Rectal smooth muscle tissue (tissue), 1 donor: ENCODE measurements around the gene CIITA.
"Not testable (repeated sequence)": the region's sequence is repeated elsewhere in the genome, so short reads cannot be mapped to it uniquely, and the experiment has no call there.

Experiments used
- H3K27ac ChIP-seq: one replicate; pipeline ENCODE4 v1.7.0; 2013; ENCODE audit warnings: low read depth, low read length, inconsistent platforms
- H3K27me3 ChIP-seq: one replicate; pipeline ENCODE4 v1.7.0; 2013; ENCODE audit warnings: low read length; ENCODE audit not compliant: control insufficient read depth, insufficient read depth
- H3K36me3 ChIP-seq: one replicate; pipeline ENCODE4 v1.7.0; 2013; ENCODE audit warnings: low read length; ENCODE audit not compliant: control insufficient read depth, insufficient read depth
- H3K4me1 ChIP-seq: one replicate; pipeline ENCODE4 v1.7.0; 2013; ENCODE audit warnings: low read length; ENCODE audit not compliant: control insufficient read depth, insufficient read depth
- H3K4me3 ChIP-seq: one replicate; pipeline ENCODE4 v1.7.0; 2013; ENCODE audit warnings: low read length
- H3K9ac ChIP-seq: one replicate; pipeline ENCODE4 v1.7.0; 2013; ENCODE audit warnings: low read length

The CIITA gene

DNA sequence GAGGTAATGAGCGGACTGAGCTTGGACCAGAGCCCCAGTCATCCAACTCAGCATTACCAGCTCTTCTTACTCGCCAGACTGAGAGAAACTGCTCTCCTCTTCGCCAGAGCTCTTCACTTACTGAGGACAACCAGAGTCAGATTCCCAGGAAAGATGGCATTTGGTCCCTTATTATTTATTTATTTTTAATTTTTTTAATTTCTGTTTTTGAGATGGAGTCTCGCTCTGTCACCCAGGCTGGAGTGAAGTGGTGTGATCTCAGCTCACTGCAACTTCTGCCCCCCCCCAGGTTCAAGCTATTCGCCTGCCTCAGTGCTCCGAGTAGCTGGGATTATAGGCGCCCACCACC, 42.0 kb downstream of the CIITA start:
- Histone ChIP-seq H3K27me3 (no peaks in the 10 kb centered on the region), H3K9ac (no peak overlapping the region), H3K4me1 (peaks cover 13% of the 10 kb centered on the region), H3K4me3 (no peak overlapping the region), H3K27ac (no peak overlapping the region), H3K36me3 (no peaks in the 10 kb centered on the region)

DNA sequence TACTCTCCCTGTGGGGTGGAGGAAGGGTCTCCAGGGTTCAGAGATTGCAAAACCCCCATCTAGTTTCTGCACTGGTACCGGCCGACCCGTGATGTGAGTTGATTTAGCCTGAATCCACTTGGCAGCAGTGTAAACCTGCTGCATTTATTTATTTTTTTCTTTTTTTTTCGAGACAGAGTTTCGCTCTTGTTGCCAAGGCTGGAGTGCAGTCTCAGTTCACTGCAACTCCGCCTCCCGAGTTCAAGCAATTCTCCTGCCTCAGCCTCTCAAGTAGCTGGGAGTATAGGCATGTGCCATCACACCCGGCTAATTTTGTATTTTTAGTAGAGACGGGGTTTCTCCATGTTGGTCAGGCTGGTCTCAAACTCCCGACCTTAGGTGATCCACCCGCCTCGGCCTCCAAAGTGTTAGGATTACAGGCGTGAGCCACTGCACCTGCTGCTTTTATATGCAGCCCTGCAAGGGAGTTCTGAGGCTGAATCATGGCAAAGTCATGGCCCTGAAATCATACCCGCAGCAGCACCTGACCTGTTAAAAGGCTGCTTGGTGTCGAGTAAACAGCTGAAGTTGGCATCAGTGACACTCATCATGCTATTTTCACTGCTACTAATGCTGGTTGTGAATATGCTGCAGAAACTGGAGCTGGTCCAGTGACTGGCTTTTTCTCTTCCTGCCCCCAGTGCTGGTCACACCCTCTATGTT, 43.9 kb downstream of the CIITA start:
- H3K27ac ChIP-seq = no peak overlapping the region
- no peak overlapping the region for H3K4me3 ChIP-seq
- no peak overlapping the region for H3K9ac ChIP-seq
- peaks cover 13% of the 10 kb centered on the region for H3K4me1 ChIP-seq
- H3K36me3 ChIP-seq = no peaks in the 10 kb centered on the region
- no peaks in the 10 kb centered on the region for H3K27me3 ChIP-seq

DNA sequence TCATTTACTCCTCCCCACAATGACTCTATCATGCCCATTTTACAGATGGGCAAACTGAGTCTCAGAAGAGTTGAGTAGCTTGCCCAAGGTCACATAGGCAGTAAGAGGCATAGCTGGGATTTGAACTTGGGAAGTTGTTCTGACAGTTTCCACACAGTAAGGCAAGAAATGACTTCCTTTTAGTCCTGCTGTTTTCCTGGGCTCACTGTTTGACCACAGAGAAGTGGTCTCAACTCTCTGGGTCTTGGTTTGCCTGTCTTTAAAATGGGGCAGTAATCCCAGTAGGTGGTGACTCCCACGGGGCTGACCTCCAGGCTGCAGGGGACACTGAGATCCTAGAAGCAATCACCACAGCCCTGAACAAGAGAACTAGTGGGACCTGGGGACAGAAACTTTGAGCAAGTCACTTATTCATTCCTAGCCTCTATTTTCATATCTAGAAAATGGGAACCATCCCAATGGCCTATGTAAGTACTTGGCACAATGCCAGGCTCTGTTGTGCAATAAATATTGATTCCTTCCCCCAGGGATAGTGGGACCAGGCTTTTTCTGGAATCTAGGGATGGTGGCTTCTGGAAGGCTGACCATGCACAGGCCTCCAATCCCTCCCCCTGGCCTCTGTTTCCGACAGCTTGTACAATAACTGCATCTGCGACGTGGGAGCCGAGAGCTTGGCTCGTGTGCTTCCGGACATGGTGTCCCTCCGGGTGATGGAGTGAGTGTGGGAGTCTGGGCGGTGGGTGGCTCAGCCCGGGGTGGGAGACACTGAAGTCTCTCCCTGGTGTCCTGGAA, 44.7 kb downstream of the CIITA start:
- H3K4me1 ChIP-seq = peaks cover 13% of the 10 kb centered on the region
- no peak overlapping the region for H3K4me3 ChIP-seq
- peak overlapping the region; percentile 39 for H3K27ac ChIP-seq
- no peaks in the 10 kb centered on the region for H3K27me3 ChIP-seq
- H3K36me3 ChIP-seq = no peaks in the 10 kb centered on the region
- H3K9ac ChIP-seq = no peak overlapping the region

DNA sequence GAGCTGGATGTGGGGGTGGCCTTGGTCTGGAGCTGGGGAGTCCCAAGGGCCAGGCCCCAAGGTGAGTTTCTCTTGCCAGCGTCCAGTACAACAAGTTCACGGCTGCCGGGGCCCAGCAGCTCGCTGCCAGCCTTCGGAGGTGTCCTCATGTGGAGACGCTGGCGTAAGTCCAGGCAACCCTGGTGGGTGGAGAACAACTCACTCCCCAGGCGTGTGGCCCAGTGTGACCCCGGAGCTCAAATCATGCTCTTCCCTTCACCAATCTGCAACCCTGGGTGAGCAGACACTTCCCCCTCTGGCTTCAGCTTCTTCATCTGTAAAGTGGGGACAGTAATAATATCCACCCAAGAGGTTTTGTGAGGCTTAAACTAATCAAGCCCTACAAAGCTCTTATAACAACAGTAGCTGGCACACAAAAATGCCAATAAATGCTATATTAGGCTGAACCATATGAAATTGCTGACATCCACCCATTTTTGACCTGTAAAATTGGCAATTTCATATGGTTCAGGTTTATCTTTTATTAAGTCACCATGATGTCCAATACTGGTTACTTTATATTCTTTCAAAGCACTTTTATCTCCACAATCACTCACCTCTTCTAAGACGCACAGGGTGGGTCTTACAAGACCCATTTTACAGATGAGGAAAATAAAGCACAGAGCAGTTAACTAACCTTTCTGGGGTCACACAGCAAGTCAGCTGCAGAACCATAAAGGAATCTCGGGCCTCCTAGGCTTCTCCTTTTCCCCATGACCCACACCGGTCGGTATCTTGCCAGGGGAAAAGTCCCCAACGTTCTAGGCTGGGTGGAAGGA, 45.5 kb downstream of the CIITA start:
- H3K9ac ChIP-seq = no peak overlapping the region
- no peaks in the 10 kb centered on the region for H3K27me3 ChIP-seq
- no peak overlapping the region for H3K4me3 ChIP-seq
- peak overlapping the region; percentile 39 for H3K27ac ChIP-seq
- no peaks in the 10 kb centered on the region for H3K36me3 ChIP-seq
- peaks cover 13% of the 10 kb centered on the region for H3K4me1 ChIP-seq

DNA sequence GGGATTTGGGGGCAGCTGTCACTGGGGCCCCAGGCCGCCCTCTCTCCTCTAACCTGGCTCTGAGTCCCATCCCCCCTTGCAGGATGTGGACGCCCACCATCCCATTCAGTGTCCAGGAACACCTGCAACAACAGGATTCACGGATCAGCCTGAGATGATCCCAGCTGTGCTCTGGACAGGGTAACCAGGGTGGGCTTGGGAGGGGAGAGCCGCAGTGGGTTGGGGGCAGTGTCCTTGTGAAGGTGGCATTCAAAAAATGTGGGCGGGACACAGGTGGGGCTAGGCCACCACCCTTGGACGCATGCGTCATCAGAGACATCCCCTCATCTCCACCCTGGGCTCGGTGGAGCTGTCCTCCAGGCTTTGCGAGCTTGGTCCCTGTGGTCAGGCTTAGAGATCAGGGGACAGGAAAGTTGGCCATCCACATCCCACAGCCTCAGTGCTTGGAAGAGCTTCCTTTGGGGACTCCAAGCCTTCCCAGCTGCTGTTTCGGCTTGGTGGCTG, 46.2 kb downstream of the CIITA start:
- no peaks in the 10 kb centered on the region for H3K36me3 ChIP-seq
- no peak overlapping the region for H3K4me3 ChIP-seq
- peak overlapping the region; percentile 48 for H3K27ac ChIP-seq
- no peaks in the 10 kb centered on the region for H3K27me3 ChIP-seq
- H3K4me1 ChIP-seq = peaks cover 13% of the 10 kb centered on the region
- no peak overlapping the region for H3K9ac ChIP-seq

DNA sequence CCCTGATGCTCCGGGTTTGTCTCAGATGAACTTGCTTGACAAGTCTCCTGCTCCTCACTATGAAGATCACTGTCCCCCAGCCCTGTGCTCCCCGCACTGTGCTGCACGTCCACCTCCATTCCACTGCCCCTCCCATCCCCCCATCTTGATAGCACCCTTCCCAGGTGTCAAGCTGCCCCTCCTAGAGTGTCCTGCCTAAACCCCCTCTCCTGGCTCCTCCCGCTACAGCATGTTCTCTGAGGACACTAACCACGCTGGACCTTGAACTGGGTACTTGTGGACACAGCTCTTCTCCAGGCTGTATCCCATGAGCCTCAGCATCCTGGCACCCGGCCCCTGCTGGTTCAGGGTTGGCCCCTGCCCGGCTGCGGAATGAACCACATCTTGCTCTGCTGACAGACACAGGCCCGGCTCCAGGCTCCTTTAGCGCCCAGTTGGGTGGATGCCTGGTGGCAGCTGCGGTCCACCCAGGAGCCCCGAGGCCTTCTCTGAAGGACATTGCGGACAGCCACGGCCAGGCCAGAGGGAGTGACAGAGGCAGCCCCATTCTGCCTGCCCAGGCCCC, 46.7 kb downstream of the CIITA start:
- H3K27ac ChIP-seq = peak overlapping the region; percentile 48
- H3K4me1 ChIP-seq = peaks cover 13% of the 10 kb centered on the region
- no peaks in the 10 kb centered on the region for H3K36me3 ChIP-seq
- no peak overlapping the region for H3K9ac ChIP-seq
- no peaks in the 10 kb centered on the region for H3K27me3 ChIP-seq
- no peak overlapping the region for H3K4me3 ChIP-seq

DNA sequence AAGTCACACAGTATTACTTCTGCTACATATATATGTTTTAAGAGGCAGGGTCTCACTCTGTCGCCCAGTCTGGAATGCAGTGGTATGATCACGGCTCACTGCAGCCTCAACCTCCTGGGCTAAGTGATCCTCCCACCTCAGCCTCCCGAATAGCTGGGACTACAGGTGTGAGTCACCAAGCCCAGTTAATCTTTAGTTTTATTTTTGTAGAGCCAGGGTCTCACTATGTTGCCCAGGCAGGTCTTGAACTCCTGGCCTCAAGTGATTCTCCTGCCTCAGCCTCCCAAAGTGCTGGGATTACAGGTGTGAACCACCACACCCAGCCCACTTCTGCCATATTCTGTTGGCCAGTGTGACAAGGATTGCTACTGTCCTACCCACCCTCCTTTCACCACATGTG, 48.3 kb downstream of the CIITA start:
- H3K27me3 ChIP-seq, H3K4me3 ChIP-seq, H3K9ac ChIP-seq, H3K27ac ChIP-seq, H3K36me3 ChIP-seq: not testable (repeated sequence)
- peaks cover 13% of the 10 kb centered on the region for H3K4me1 ChIP-seq

DNA sequence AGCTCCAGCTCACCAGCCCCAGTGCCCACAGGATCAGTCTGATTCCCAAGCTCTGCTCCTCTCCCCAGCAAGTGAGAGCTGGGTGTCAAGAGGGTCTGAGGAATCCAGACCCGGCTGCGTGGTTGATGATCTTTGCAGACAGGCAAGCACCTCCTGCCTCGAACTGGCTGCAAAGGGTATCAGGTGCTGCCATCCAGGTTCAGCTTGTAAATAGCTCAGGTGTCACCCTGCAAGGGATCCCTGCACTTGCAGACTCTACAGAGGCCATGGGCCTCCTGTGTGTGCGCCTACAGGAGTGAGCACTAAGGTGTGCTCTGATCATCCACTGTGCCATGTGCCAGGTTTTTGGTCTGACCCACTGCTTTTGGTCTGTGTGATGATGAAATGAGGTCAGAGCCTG, 49.1 kb downstream of the CIITA start:
- Histone ChIP-seq H3K36me3 (no peaks in the 10 kb centered on the region), H3K4me3 (no peak overlapping the region), H3K9ac (no peak overlapping the region), H3K27me3 (no peaks in the 10 kb centered on the region), H3K27ac (no peak overlapping the region), H3K4me1 (peaks cover 13% of the 10 kb centered on the region)

DNA sequence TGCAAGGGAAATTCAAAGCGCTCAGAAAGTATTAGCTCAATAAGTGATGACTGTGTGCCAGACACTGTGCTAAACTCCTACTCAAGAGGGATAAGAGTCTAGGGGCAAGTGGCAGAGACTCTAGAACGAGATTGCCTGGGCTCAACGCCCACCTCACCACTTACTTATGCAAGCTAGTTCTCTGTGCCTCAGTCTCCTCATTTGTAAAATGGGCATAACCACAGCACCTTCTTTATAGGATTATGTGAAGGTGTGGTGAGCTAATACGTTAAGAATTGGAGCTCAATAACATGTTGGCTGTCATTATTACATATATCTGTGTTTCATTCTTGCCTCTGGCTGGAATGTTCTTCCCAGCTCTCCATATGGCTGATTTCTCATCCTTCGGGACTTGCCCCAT, 49.9 kb downstream of the CIITA start:
- no peak overlapping the region for H3K4me3 ChIP-seq
- H3K4me1 ChIP-seq = peaks cover 12% of the 10 kb centered on the region
- no peak overlapping the region for H3K9ac ChIP-seq
- H3K36me3 ChIP-seq = no peaks in the 10 kb centered on the region
- no peak overlapping the region for H3K27ac ChIP-seq
- no peaks in the 10 kb centered on the region for H3K27me3 ChIP-seq

DNA sequence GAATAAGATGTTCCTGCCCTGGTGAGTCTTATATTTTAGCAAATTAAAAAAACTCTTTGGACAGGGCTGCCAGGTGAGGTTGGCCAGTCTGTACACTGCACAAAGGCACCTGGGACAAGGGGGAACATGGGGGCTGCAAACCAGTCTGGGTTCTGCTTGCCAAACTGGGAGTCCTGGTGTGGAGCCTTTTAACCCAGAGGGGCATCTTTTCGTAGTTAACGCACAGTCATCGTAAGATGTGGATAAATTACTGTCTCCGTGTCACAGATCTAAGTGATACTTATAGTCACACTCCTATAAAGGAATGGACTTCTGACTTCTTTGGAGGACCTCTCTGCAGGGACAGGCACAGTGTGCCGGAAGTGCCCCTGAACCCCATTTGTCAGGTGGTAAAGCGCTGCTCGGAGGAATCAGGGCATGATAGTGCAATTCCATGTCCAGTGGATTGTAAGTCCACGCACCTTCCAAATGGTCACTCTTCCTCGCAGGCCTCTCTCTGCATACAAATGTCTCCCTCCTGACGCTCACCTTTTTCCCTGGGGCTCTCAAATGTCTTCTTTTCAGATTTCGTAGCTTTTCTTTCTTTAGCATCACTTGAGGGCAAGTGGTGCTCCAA, 50.6 kb downstream of the CIITA start:
- Histone ChIP-seq H3K4me1 (peaks cover 4% of the 10 kb centered on the region), H3K27me3 (no peaks in the 10 kb centered on the region), H3K36me3 (no peaks in the 10 kb centered on the region), H3K9ac (no peak overlapping the region), H3K27ac (no peak overlapping the region), H3K4me3 (no peak overlapping the region)

DNA sequence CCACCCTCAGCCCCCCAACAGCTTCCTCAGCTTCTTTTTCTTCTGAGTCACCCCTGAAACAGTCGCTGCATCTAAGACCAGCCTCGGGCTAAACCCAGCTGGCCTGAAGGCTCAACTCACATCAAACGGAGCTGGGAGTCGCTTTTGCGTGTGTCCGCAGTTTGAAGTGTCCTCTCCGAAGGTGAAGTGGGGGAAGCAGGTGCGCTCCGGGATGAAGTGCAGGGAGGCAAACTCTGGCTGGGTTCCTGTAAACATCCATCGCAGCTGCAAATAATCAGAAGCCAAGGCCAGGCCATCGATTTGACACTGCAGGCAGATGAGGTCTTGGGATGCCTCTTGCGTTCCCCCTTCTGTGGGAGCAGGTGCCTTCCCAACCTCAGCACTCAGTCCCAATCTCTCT, 52.1 kb downstream of the CIITA start:
- not testable (repeated sequence) for H3K9ac ChIP-seq, H3K36me3 ChIP-seq, H3K4me1 ChIP-seq, H3K4me3 ChIP-seq, H3K27me3 ChIP-seq, H3K27ac ChIP-seq
